ENCODE measurements around the gene SOX18. TPM values are rescaled to one million over a fixed set of nuclear protein-coding genes. Genes with fewer than 3 reads are reported as not detected.

SOX18 gene
- total and polyA plus RNA-seq, 2 donors (not counting 1 experiment from before 2014, with no cell fraction given) = not detected

DNA sequence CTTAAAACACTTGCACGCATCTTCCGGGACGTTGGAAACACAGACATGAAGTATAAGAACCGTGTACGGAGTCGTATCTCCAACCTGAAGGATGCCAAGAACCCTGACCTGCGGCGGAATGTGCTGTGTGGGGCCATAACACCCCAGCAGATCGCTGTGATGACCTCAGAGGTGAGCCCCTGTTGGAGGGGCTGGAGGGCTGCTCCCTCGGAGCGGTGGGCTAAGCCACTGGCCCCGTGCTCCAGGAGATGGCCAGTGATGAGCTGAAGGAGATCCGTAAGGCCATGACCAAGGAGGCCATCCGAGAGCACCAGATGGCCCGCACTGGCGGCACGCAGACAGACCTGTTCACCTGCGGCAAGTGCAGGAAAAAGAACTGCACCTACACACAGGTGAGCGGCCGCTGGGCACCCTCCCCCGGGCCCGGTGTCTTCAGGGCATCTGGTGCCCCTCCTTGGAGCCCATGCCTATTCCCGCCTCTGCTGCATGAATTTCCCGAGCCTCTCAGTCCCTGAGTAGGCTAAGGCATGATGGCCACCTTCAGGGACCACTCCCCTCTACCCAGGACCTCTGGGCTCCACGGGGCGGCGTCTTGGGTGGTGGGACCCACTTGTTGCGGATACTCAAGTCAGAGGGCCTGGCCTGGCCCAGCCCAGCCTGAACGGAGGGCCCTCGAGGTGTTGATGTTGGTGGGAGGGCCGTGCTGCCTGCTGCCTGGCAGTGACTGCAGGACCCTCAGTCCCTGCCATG, 21.0 kb upstream of the SOX18 start:
- Histone ChIP-seq H3K4me2 (ENCODE audit: extremely low read depth, insufficient read depth, low read length) (no peak overlapping the region), H4K20me1 (ENCODE audit: control insufficient read depth, extremely low read depth, insufficient read depth, low read length) (no peaks in the 10 kb centered on the region), H3K27ac (ENCODE audit: insufficient read depth, low read length) (no peak overlapping the region), H3K79me2 (ENCODE audit: control insufficient read depth, insufficient read depth, low read length) (no peaks in the 10 kb centered on the region), H2AFZ (ENCODE audit: low read length) (no peak overlapping the region), H3K9ac (ENCODE audit: insufficient read depth, low read length) (no peak overlapping the region), H3K36me3 (ENCODE audit: control insufficient read depth, insufficient read depth, low read length) (peaks cover 1% of the 10 kb centered on the region), H3K4me1 (ENCODE audit: control insufficient read depth, extremely low read depth, insufficient read depth, low read length) (peaks cover 8% of the 10 kb centered on the region), H3K9me3 (ENCODE audit: control insufficient read depth, insufficient read depth, low read depth, low read length) (no peaks in the 10 kb centered on the region), H3K27me3 (ENCODE audit: control insufficient read depth, insufficient read depth, low read length) (no peaks in the 10 kb centered on the region), H3K4me3 (replicated peaks in 1 of 4; ENCODE audit: control extremely low read depth in 1 of 4, insufficient read depth in 1 of 4, low read depth in 3 of 4, low read length in 4 of 4) (no peak overlapping the region)
- no peak for TF ChIP-seq EZH2 (IDR thresholded peaks at IDR 0.05; ENCODE audit: low read length, missing control alignments)
- TF ChIP-seq, protein P1, sequence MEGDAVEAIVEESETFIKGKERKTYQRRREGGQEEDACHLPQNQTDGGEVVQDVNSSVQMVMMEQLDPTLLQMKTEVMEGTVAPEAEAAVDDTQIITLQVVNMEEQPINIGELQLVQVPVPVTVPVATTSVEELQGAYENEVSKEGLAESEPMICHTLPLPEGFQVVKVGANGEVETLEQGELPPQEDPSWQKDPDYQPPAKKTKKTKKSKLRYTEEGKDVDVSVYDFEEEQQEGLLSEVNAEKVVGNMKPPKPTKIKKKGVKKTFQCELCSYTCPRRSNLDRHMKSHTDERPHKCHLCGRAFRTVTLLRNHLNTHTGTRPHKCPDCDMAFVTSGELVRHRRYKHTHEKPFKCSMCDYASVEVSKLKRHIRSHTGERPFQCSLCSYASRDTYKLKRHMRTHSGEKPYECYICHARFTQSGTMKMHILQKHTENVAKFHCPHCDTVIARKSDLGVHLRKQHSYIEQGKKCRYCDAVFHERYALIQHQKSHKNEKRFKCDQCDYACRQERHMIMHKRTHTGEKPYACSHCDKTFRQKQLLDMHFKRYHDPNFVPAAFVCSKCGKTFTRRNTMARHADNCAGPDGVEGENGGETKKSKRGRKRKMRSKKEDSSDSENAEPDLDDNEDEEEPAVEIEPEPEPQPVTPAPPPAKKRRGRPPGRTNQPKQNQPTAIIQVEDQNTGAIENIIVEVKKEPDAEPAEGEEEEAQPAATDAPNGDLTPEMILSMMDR (conservative IDR thresholded peaks at IDR 0.05 in 1 of 2, IDR thresholded peaks at IDR 0.05 in 1 of 2; ENCODE audit: low read depth in 1 of 2, low read length in 2 of 2) = no peak
- DNase-seq (ENCODE audit: low read depth in 2 of 2) = no peak

DNA sequence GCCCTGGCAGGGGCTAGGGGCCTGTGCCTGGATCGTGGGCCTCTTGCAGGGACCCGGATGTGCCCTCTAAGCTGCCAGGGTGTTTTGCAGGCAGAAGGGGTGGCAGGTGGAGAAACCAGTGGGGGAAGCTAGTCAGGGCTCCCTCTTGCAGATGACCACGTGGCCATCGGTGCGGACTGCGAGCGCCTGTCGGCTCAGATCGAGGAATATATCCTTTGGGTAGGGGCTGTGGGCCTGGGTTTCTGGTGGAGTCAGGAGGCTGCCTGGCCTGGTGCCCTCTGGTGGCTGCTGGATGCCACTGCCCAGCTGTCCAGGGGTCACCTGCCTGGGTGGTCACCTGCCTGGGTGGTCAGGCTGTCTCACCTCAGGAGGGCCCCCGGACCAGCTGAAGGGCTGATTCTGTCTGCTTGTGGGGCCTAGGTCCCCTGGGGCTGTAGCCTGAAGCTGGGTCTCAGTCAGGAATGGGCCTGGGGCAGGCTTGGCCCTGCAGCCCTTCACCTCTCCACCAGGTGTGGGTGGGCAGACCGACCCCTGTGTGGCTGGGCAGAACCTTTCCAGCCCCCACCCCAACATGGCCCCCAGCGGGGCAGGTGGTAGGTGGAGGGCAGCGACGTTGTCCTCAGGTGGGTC, 20.3 kb upstream of the SOX18 start:
- Histone ChIP-seq H3K79me2 (ENCODE audit: control insufficient read depth, insufficient read depth, low read length) (no peaks in the 10 kb centered on the region), H2AFZ (ENCODE audit: low read length) (no peak overlapping the region), H3K27me3 (ENCODE audit: control insufficient read depth, insufficient read depth, low read length) (no peaks in the 10 kb centered on the region), H3K9me3 (ENCODE audit: control insufficient read depth, insufficient read depth, low read depth, low read length) (no peaks in the 10 kb centered on the region), H3K4me3 (replicated peaks in 1 of 4; ENCODE audit: control extremely low read depth in 1 of 4, insufficient read depth in 1 of 4, low read depth in 3 of 4, low read length in 4 of 4) (no peak overlapping the region), H3K4me1 (ENCODE audit: control insufficient read depth, extremely low read depth, insufficient read depth, low read length) (peaks cover 8% of the 10 kb centered on the region), H4K20me1 (ENCODE audit: control insufficient read depth, extremely low read depth, insufficient read depth, low read length) (no peaks in the 10 kb centered on the region), H3K4me2 (ENCODE audit: extremely low read depth, insufficient read depth, low read length) (no peak overlapping the region), H3K9ac (ENCODE audit: insufficient read depth, low read length) (no peak overlapping the region), H3K36me3 (ENCODE audit: control insufficient read depth, insufficient read depth, low read length) (peaks cover 1% of the 10 kb centered on the region), H3K27ac (ENCODE audit: insufficient read depth, low read length) (no peak overlapping the region)
- no peak for TF ChIP-seq EZH2 (IDR thresholded peaks at IDR 0.05; ENCODE audit: low read length, missing control alignments)
- TF ChIP-seq, protein P1 (conservative IDR thresholded peaks at IDR 0.05 in 1 of 2, IDR thresholded peaks at IDR 0.05 in 1 of 2; ENCODE audit: low read depth in 1 of 2, low read length in 2 of 2) = peak; percentile 44 to 71
- DNase-seq (ENCODE audit: low read depth in 2 of 2) = no peak

DNA sequence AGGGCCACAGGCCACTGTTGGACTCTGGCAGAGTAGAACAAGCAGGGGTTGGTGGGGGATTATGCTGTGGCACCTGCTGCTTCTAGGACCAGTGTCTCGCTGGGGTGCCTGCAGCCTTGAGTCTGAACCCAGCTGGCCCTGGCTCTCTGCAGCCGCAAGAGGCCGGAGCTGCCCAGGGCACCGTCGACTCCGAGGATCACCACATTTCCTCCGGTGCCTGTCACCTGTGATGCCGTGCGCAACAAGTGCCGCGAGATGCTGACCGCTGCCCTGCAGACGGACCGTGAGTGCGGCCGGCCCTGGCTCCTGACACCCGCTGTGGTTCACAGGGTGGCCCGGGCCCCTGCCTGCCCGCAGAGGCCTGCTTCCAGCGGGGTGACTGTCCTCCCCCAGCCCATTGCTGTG, 19.8 kb upstream of the SOX18 start:
- no peak overlapping the region for H3K4me3 ChIP-seq (replicated peaks in 1 of 4; ENCODE audit: control extremely low read depth in 1 of 4, insufficient read depth in 1 of 4, low read depth in 3 of 4, low read length in 4 of 4)
- no peaks in the 10 kb centered on the region for H3K9me3 ChIP-seq (ENCODE audit: control insufficient read depth, insufficient read depth, low read depth, low read length)
- H3K4me2 ChIP-seq (ENCODE audit: extremely low read depth, insufficient read depth, low read length) = no peak overlapping the region
- H4K20me1 ChIP-seq (ENCODE audit: control insufficient read depth, extremely low read depth, insufficient read depth, low read length) = no peaks in the 10 kb centered on the region
- no peak overlapping the region for H3K27ac ChIP-seq (ENCODE audit: insufficient read depth, low read length)
- DNase-seq (ENCODE audit: low read depth in 2 of 2) = no peak
- H3K9ac ChIP-seq (ENCODE audit: insufficient read depth, low read length) = no peak overlapping the region
- no peaks in the 10 kb centered on the region for H3K27me3 ChIP-seq (ENCODE audit: control insufficient read depth, insufficient read depth, low read length)
- H3K4me1 ChIP-seq (ENCODE audit: control insufficient read depth, extremely low read depth, insufficient read depth, low read length) = peaks cover 14% of the 10 kb centered on the region
- H3K36me3 ChIP-seq (ENCODE audit: control insufficient read depth, insufficient read depth, low read length) = peaks cover 1% of the 10 kb centered on the region
- TF ChIP-seq, protein P1 (conservative IDR thresholded peaks at IDR 0.05 in 1 of 2, IDR thresholded peaks at IDR 0.05 in 1 of 2; ENCODE audit: low read depth in 1 of 2, low read length in 2 of 2) = no peak
- no peak for TF ChIP-seq EZH2 (IDR thresholded peaks at IDR 0.05; ENCODE audit: low read length, missing control alignments)
- no peak overlapping the region for H2AFZ ChIP-seq (ENCODE audit: low read length)
- no peaks in the 10 kb centered on the region for H3K79me2 ChIP-seq (ENCODE audit: control insufficient read depth, insufficient read depth, low read length)

Data from fibroblast of lung (primary cell).